HFF-Myc (cell line): ENCODE data around the gene NECAB2.

Experiments used
- DNase-seq: peaks from one replicate; pipeline ENCODE4 v3.0.0-alpha.2; 2011; ENCODE audit warnings: low read depth; ENCODE audit errors: extremely low read depth
- H3K4me3 ChIP-seq: replicated peaks from 2 replicates; pipeline ENCODE4 v1.5.1; 2011; ENCODE audit warnings: low read depth, mild to moderate bottlenecking, control low read depth, low read length
- CTCF ChIP-seq: IDR thresholded peaks from 2 replicates; pipeline ENCODE4 v1.5.1; 2012; ENCODE audit warnings: mild to moderate bottlenecking, low read depth, low read length, control low read depth; ENCODE audit errors: missing control alignments

The NECAB2 gene

DNA sequence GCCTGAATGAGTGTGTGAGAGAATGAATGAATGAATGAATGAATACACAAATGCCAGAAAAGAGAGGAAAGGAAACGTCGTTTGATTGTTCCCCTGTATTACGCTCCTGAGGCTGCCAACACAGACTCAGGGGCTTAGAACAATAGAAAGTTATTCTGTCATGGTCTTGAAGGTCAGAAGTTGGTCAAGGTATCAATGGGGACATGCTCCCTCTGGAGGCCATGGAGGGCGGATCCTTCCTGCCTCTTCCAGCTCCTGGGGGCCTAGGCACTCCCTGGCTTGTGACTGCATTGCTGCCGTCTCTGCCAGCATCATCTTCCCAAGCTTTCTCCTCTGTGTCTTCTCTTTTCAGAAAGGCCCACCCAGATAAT is 76.1 kb downstream of the NECAB2 start:
- DNase-seq, result no peak
- H3K4me3 ChIP-seq, result no peak overlapping the region
- peak; percentile 58 for TF ChIP-seq CTCF

GRCh38 chr16:84045001-84045817 is 77.2 kb downstream of the NECAB2 start:
- DNase-seq, result no peak
- no peak for TF ChIP-seq CTCF
- no peak overlapping the region for H3K4me3 ChIP-seq

GRCh38 chr16:84045818-84046470 is 77.9 kb downstream of the NECAB2 start:
- DNase-seq, result no peak
- no peak for TF ChIP-seq CTCF
- H3K4me3 ChIP-seq, result no peak overlapping the region

GRCh38 chr16:84047206-84047605 is 79.2 kb downstream of the NECAB2 start:
- DNase-seq, result no peak
- no peak for TF ChIP-seq CTCF
- H3K4me3 ChIP-seq, result no peak overlapping the region

DNA sequence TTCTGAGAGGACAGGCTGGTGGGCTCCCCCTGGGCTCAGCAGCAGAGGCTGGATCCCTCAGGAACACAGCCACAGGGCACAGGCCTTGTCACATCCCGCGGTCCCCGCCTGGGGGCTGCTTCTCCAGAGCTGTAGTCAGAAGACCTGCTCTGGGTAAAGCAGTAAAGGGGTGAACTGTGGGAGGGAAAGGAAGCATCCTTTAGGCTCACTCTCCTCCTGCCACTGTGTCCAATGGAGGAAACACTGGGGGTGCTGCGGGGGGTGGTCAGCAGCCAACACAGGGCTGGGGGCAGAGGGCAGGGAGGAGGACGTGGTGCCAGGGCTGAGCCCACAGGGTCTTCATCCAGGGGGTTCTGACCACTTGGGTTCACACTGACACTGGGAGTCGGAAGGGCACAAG is 79.6 kb downstream of the NECAB2 start:
- H3K4me3 ChIP-seq, result no peak overlapping the region
- TF ChIP-seq CTCF, result no peak
- DNase-seq, result no peak

GRCh38 chr16:84048270-84048669 is 80.2 kb downstream of the NECAB2 start:
- no peak overlapping the region for H3K4me3 ChIP-seq
- DNase-seq, result no peak
- no peak for TF ChIP-seq CTCF
